Neural progenitor cell (in vitro differentiated cells): Measurements from ENCODE around the gene SEC16A. TPM values are rescaled to one million over a fixed set of nuclear protein-coding genes. Genes with fewer than 3 reads are reported as not detected.

ENCODE experiments used
- DNase-seq: peaks from one replicate; pipeline ENCODE4 v3.0.0-alpha.2; 2016; ENCODE audit warnings: low spot score
- H2AFZ ChIP-seq: fragments of 200-600 bp; sonication (generic); replicated peaks from 2 replicates; pipeline ENCODE4 v1.6.1; 2016; ENCODE audit warnings: antibody characterized with exemption
- H3F3A ChIP-seq: fragments of 200-600 bp; sonication (generic); 2 replicates; pipeline ENCODE4 v1.6.1; 2016; ENCODE audit warnings: antibody characterized with exemption, low read depth
- H3K27ac ChIP-seq: fragments of 200-600 bp; sonication (generic); 2 replicates; pipeline ENCODE4 v1.5.1; 2016; ENCODE audit warnings: mild to moderate bottlenecking
- H3K27me3 ChIP-seq: fragments of 200-600 bp; sonication (generic); 2 replicates; pipeline ENCODE4 v1.6.1; 2016; ENCODE audit warnings: mild to moderate bottlenecking, moderate library complexity
- H3K36me3 ChIP-seq: fragments of 200-600 bp; sonication (generic); 2 replicates; pipeline ENCODE4 v1.5.1; 2016
- H3K4me1 ChIP-seq: fragments of 200-600 bp; sonication (generic); 2 replicates; pipeline ENCODE4 v1.6.1; 2016; ENCODE audit warnings: mixed run types
- H3K4me2 ChIP-seq: fragments of 200-600 bp; sonication (generic); 2 replicates; pipeline ENCODE4 v1.6.1; 2016
- H3K4me3 ChIP-seq: fragments of 200-600 bp; sonication (generic); 2 replicates; pipeline ENCODE4 v1.5.1; 2016
- H3K79me2 ChIP-seq: fragments of 200-600 bp; sonication (generic); 2 replicates; pipeline ENCODE4 v1.6.1; 2016; ENCODE audit warnings: low read depth
- H3K9ac ChIP-seq: fragments of 200-600 bp; sonication (generic); 2 replicates; pipeline ENCODE4 v1.6.1; 2016
- H3K9me3 ChIP-seq: fragments of 200-600 bp; sonication (generic); 2 replicates; pipeline ENCODE4 v1.5.1; 2016; ENCODE audit warnings: low read depth
- H4K20me1 ChIP-seq: fragments of 200-600 bp; sonication (generic); 2 replicates; pipeline ENCODE4 v1.6.1; 2016; ENCODE audit warnings: low read depth
- H3K27ac Mint-ChIP-seq: 3 replicates; pipeline ENCODE4 v1.8.0; 2021; ENCODE audit warnings: mixed read lengths
- H3K27me3 Mint-ChIP-seq: 2 replicates; pipeline ENCODE4 v1.8.0; 2022; ENCODE audit warnings: low read depth, mild to moderate bottlenecking, inconsistent platforms, moderate library complexity, mixed read lengths; ENCODE audit not compliant: insufficient read depth
- H3K36me3 Mint-ChIP-seq: 3 replicates; pipeline ENCODE4 v1.8.0; 2021; ENCODE audit warnings: mixed read lengths
- H3K4me1 Mint-ChIP-seq: 3 replicates; pipeline ENCODE4 v1.8.0; 2021; ENCODE audit warnings: mixed read lengths
- H3K4me3 Mint-ChIP-seq: 3 replicates; pipeline ENCODE4 v1.8.0; 2021; ENCODE audit warnings: mild to moderate bottlenecking, moderate library complexity, mixed read lengths
- H3K9me3 Mint-ChIP-seq: 3 replicates; pipeline ENCODE4 v1.8.0; 2020; ENCODE audit warnings: mixed read lengths
- CTCF ChIP-seq: fragments of 200-600 bp; sonication (generic); IDR thresholded peaks from 2 replicates; pipeline ENCODE4 v1.5.1; 2017; ENCODE audit warnings: antibody characterized with exemption, mild to moderate bottlenecking
- EZH2 ChIP-seq: fragments of 200-600 bp; sonication (generic); IDR thresholded peaks from 2 replicates; pipeline ENCODE4 v1.6.1; 2017; ENCODE audit warnings: antibody characterized with exemption, mild to moderate bottlenecking, moderate library complexity
- EZH2phosphoT487 ChIP-seq: fragments of 200-600 bp; sonication (generic); IDR thresholded peaks from 2 replicates; pipeline ENCODE4 v1.6.1; 2017; ENCODE audit warnings: antibody characterized with exemption
- total RNA-seq: library from RNA; depleted of rRNA; stranded (reverse); fragments of >200 nt; gene quantifications from 2 replicates; pipeline ENCODE4 v1.2.3, GENCODE V29; 2015; ENCODE audit warnings: low replicate concordance

SEC16A gene
- total RNA-seq, 1 donor from 2014 or later = 16.8 TPM

GRCh38 chr9:136441191-136441680 is 41.6 kb downstream of the SEC16A start:
- DNase-seq = no peak
- peaks cover 17% of the 10 kb centered on the region for H3K27me3 Mint-ChIP-seq
- H3K36me3 ChIP-seq = no peaks in the 10 kb centered on the region

GRCh38 chr9:136439481-136440408 is 43.1 kb downstream of the SEC16A start, which contains the start of gene INPP5E:
Gene INPP5E, minus strand, starts transcription at chr9:136439845. Its CDS starts 426 bp downstream, at chr9:136439419.
- H3K36me3 Mint-ChIP-seq = peaks cover 23% of the 10 kb centered on the region
- Histone ChIP-seq H3K9ac (peak within 1 kb of the TSS; percentile 86), H3F3A (peaks cover 22% of the 10 kb centered on the region), H2AFZ (peak within 1 kb of the TSS; percentile 89), H3K4me2 (peak within 1 kb of the TSS; percentile 98), H3K36me3 (no peaks in the 10 kb centered on the region), H3K4me3 (peak within 1 kb of the TSS; percentile 99), H3K79me2 (peaks cover 46% of the 10 kb centered on the region), H3K9me3 (no peaks in the 10 kb centered on the region), H4K20me1 (peaks cover 60% of the 10 kb centered on the region), H3K27ac (no peak within 1 kb of the TSS), H3K27me3 (no peaks in the 10 kb centered on the region), H3K4me1 (peaks cover 9% of the 10 kb centered on the region)
- DNase-seq = peak; percentile 86
- H3K4me1 Mint-ChIP-seq = peaks cover 22% of the 10 kb centered on the region
- TF ChIP-seq CTCF = peak; percentile 55
- no peak for TF ChIP-seq EZH2phosphoT487
- TF ChIP-seq EZH2 = no peak
- H3K9me3 Mint-ChIP-seq = no peaks in the 10 kb centered on the region
- no peak within 1 kb of the TSS for H3K27ac Mint-ChIP-seq
- H3K4me3 Mint-ChIP-seq = peak within 1 kb of the TSS; percentile 90
- peaks cover 19% of the 10 kb centered on the region for H3K27me3 Mint-ChIP-seq

More at GRCh38 chr9:136441191-136441680, 41.6 kb downstream of the SEC16A start:
- Histone ChIP-seq H3K9ac (no peak overlapping the region), H3F3A (peaks cover 22% of the 10 kb centered on the region), H2AFZ (no peak overlapping the region), H3K27me3 (no peaks in the 10 kb centered on the region), H3K9me3 (no peaks in the 10 kb centered on the region), H3K79me2 (peaks cover 31% of the 10 kb centered on the region), H3K27ac (no peak overlapping the region), H3K4me2 (no peak overlapping the region), H4K20me1 (peaks cover 45% of the 10 kb centered on the region), H3K4me1 (peaks cover 9% of the 10 kb centered on the region), H3K4me3 (no peak overlapping the region)
- TF ChIP-seq EZH2 (no peak), EZH2phosphoT487 (no peak), CTCF (no peak)
- Mint-ChIP-seq H3K4me1 (peaks cover 19% of the 10 kb centered on the region), H3K27ac (peak overlapping the region; percentile 57), H3K36me3 (peaks cover 23% of the 10 kb centered on the region), H3K9me3 (no peaks in the 10 kb centered on the region), H3K4me3 (peak overlapping the region; percentile 84)

GRCh38 chr9:136438548-136439480 is 44.0 kb downstream of the SEC16A start:
- H3K79me2 ChIP-seq = peaks cover 48% of the 10 kb centered on the region
- H3K4me1 Mint-ChIP-seq = peaks cover 22% of the 10 kb centered on the region
- TF ChIP-seq EZH2phosphoT487 (no peak), EZH2 (no peak), CTCF (no peak)
- peaks cover 62% of the 10 kb centered on the region for H4K20me1 ChIP-seq
- H3F3A ChIP-seq = peaks cover 22% of the 10 kb centered on the region
- peak overlapping the region; percentile 98 for H3K4me2 ChIP-seq
- peak; percentile 60 for DNase-seq
- H3K4me3 ChIP-seq = peak overlapping the region; percentile 99
- peak overlapping the region; percentile 90 for H3K4me3 Mint-ChIP-seq
- H3K27me3 Mint-ChIP-seq = peaks cover 19% of the 10 kb centered on the region
- H3K9me3 ChIP-seq = no peaks in the 10 kb centered on the region
- no peak overlapping the region for H3K27ac Mint-ChIP-seq
- no peaks in the 10 kb centered on the region for H3K27me3 ChIP-seq
- no peak overlapping the region for H3K27ac ChIP-seq
- H3K36me3 Mint-ChIP-seq = peaks cover 20% of the 10 kb centered on the region
- peaks cover 9% of the 10 kb centered on the region for H3K4me1 ChIP-seq
- no peaks in the 10 kb centered on the region for H3K9me3 Mint-ChIP-seq
- peak overlapping the region; percentile 89 for H2AFZ ChIP-seq
- no peaks in the 10 kb centered on the region for H3K36me3 ChIP-seq
- H3K9ac ChIP-seq = peak overlapping the region; percentile 86
